Epithelial cell of proximal tubule (primary cell): ENCODE data around the gene EFNB3. TPM values are rescaled to one million over a fixed set of nuclear protein-coding genes. Genes with fewer than 3 reads are reported as not detected.

Experiments used
- DNase-seq: peaks from one replicate; pipeline ENCODE4 v3.0.0-alpha.2; 2011; ENCODE audit warnings: low read depth
- H3K4me3 ChIP-seq: 2 replicates; pipeline ENCODE4 v1.5.1; 2011; ENCODE audit warnings: low read depth, mild to moderate bottlenecking, low read length
- CTCF ChIP-seq: conservative IDR thresholded peaks from 2 replicates; pipeline ENCODE4 v1.5.1; 2012; ENCODE audit warnings: low read depth, mild to moderate bottlenecking, low read length
- total RNA-seq: library from RNA; depleted of rRNA; stranded (reverse); fragments of >200 nt; gene quantifications from 2 replicates; pipeline ENCODE4 v1.2.3, GENCODE V29; 2015

The EFNB3 gene
- total RNA-seq, result 0.94 and 1.7 TPM in 2 replicates

- peak within 1 kb of the TSS; percentile 43 for H3K4me3 ChIP-seq
- no peak for TF ChIP-seq CTCF
- DNase-seq, result no peak
Observed at GRCh38 chr17:7704601-7705268, at the start of gene EFNB3. Gene EFNB3, plus strand, starts transcription at chr17:7705202. Its CDS starts 397 bp downstream, at chr17:7705599.

GRCh38 chr17:7655541-7655840, 49.5 kb upstream of the EFNB3 start:
- no peak for TF ChIP-seq CTCF
- no peak overlapping the region for H3K4me3 ChIP-seq
- no peak for DNase-seq

GRCh38 chr17:7656958-7657609, 47.9 kb upstream of the EFNB3 start:
- no peak for TF ChIP-seq CTCF
- no peak for DNase-seq
- no peak overlapping the region for H3K4me3 ChIP-seq

GRCh38 chr17:7667656-7668406, 37.2 kb upstream of the EFNB3 start:
- DNase-seq, result no peak
- H3K4me3 ChIP-seq, result no peak overlapping the region
- no peak for TF ChIP-seq CTCF

GRCh38 chr17:7668482-7668881, 36.5 kb upstream of the EFNB3 start:
- no peak for DNase-seq
- no peak for TF ChIP-seq CTCF
- no peak overlapping the region for H3K4me3 ChIP-seq

- DNase-seq, result no peak
- H3K4me3 ChIP-seq, result no peak overlapping the region
- peak; percentile 53 for TF ChIP-seq CTCF
Observed at GRCh38 chr17:7673239-7673638, 31.8 kb upstream of the EFNB3 start.
